ENCODE results near the gene GRIK5.

Gene GRIK5

GRCh38 chr19:42097461-42097860 is 27.5 kb upstream of the GRIK5 start:
- Mint-ChIP-seq H3K4me3 (no peak overlapping the region), H3K9me3 (no peaks in the 10 kb centered on the region), H3K27ac (no peak overlapping the region), H3K4me1 (no peaks in the 10 kb centered on the region), H3K27me3 (ENCODE audit: low read depth) (peaks cover 32% of the 10 kb centered on the region), H3K36me3 (ENCODE audit: low read depth) (no peaks in the 10 kb centered on the region)
- no peak for TF ChIP-seq CTCF (IDR thresholded peaks at IDR 0.05; ENCODE audit: unreplicated experiment in 3 of 3)

DNA sequence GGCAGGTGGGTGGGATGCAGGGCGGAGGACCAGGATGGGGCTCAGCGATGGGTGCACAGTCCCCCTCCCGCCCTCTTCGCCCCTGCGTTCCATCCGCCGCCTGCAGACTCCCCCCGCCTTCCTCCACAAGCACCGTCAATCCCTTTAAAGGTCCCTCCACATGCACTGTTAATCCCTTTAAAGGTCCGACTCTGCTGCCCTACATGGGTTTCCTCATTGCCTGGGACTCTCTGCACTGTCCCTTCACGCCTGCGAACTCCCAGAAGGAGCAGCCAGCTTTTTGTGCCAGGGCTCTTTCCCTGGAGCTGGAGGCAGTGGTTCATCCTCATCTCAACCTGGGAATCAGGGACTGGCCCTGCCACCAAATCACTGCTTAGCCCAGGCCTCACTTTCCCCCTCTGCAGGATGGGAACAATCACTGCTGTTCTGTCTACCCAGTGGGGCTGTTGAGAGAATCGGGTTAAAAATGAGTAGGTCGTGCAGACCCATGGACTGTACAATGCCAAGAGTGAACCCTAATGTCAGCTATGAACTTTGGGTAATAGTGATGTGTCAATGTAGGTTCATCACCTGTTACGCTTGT is 26.3 kb upstream of the GRIK5 start:
- no peak for TF ChIP-seq CTCF (IDR thresholded peaks at IDR 0.05; ENCODE audit: unreplicated experiment in 3 of 3)
- Mint-ChIP-seq H3K27ac (no peak overlapping the region), H3K9me3 (no peaks in the 10 kb centered on the region), H3K36me3 (ENCODE audit: low read depth) (no peaks in the 10 kb centered on the region), H3K27me3 (ENCODE audit: low read depth) (peaks cover 32% of the 10 kb centered on the region), H3K4me1 (no peaks in the 10 kb centered on the region), H3K4me3 (no peak overlapping the region)

DNA sequence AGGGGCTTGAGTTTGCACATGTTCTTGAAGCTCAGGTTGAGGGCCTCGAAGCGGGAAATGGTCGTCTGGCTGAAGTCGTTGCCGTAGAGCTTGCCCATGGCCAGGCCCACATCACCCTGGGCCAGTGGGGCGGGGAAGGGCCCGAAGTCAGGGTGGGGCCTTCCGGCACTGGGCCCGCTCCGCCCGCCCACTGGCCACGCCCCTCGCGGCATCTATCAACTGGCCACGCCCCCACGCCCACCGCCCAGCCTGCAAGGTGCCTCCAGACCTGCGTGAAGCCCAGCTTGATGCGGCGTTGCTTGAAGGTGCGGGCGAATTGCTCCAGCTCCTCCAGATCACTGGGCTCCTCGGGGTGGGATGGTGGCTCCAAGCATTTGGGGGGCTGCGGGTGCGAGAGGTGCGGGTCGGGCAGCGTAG is 25.8 kb upstream of the GRIK5 start:
- Mint-ChIP-seq H3K4me1 (no peaks in the 10 kb centered on the region), H3K36me3 (ENCODE audit: low read depth) (no peaks in the 10 kb centered on the region), H3K27me3 (ENCODE audit: low read depth) (peaks cover 32% of the 10 kb centered on the region), H3K27ac (no peak overlapping the region), H3K4me3 (no peak overlapping the region), H3K9me3 (no peaks in the 10 kb centered on the region)
- no peak for TF ChIP-seq CTCF (IDR thresholded peaks at IDR 0.05; ENCODE audit: unreplicated experiment in 3 of 3)

DNA sequence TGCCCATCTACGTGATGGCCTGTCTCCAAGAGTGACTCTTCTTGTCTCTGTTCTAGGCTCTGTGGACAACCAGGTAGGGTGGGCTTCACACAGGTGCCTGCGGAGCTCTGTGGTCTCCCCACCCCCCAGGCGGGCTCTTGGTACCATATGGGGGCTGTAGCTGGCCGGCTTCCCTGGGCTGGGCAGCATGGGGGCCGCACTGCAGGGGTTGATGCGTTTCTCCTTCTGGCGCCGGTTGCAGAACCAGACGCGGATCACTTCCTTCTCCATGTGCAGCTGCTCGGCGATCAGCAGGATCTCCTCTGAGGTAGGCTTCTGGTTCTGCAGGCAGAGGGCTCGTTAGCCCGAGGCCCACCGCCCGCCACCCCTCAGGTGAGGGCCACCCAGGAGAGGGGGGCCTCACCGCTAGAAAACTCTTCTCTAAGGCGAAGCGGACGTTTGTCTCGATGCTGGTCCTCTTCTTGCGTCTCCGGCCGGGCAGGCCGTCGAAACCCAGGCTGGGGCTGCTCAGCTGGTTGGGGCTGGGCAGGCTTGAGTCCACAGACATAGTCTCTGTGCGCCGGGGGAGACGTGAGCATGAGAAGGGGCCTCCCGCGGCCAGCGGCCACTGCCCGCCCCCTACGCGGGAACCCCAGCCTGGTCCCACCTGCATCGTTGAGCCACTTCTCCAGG is 25.3 kb upstream of the GRIK5 start:
- Mint-ChIP-seq H3K4me1 (no peaks in the 10 kb centered on the region), H3K9me3 (no peaks in the 10 kb centered on the region), H3K27me3 (ENCODE audit: low read depth) (peaks cover 32% of the 10 kb centered on the region), H3K27ac (no peak overlapping the region), H3K36me3 (ENCODE audit: low read depth) (no peaks in the 10 kb centered on the region), H3K4me3 (no peak overlapping the region)
- no peak for TF ChIP-seq CTCF (IDR thresholded peaks at IDR 0.05; ENCODE audit: unreplicated experiment in 3 of 3)

- H3K36me3 Mint-ChIP-seq (ENCODE audit: low read depth), result no peaks in the 10 kb centered on the region
- H3K9me3 Mint-ChIP-seq, result no peaks in the 10 kb centered on the region
- H3K4me1 Mint-ChIP-seq, result no peaks in the 10 kb centered on the region
- H3K27ac Mint-ChIP-seq, result no peak overlapping the region
- peaks cover 32% of the 10 kb centered on the region for H3K27me3 Mint-ChIP-seq (ENCODE audit: low read depth)
- no peak overlapping the region for H3K4me3 Mint-ChIP-seq
- no peak for TF ChIP-seq CTCF (IDR thresholded peaks at IDR 0.05; ENCODE audit: unreplicated experiment in 3 of 3)
These were observed 23.9 kb upstream of the GRIK5 start for GRCh38 chr19:42093926-42094325.

DNA sequence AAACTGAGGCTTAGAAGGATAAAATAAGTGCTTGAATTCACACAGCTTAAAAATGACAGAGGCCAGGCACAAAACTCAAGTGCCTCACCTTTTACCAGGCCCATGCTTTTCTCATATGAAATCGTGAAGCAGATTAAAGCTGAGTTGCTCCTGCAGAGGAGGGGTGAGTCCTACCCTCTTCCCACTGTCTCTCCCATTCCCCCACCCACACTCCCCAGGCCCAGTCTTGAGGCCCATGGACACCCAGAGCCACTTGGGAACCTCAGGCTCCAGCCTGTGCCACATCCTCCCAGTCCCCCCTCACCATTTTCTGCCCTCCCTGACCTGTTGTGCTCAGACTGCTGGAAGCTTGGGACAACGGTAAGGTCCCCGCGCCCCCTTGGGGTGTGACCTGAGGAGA is 23.5 kb upstream of the GRIK5 start:
- no peak overlapping the region for H3K4me3 Mint-ChIP-seq
- no peak for TF ChIP-seq CTCF (IDR thresholded peaks at IDR 0.05; ENCODE audit: unreplicated experiment in 3 of 3)
- H3K9me3 Mint-ChIP-seq, result no peaks in the 10 kb centered on the region
- no peaks in the 10 kb centered on the region for H3K36me3 Mint-ChIP-seq (ENCODE audit: low read depth)
- H3K27me3 Mint-ChIP-seq (ENCODE audit: low read depth), result peaks cover 32% of the 10 kb centered on the region
- H3K4me1 Mint-ChIP-seq, result no peaks in the 10 kb centered on the region
- no peak overlapping the region for H3K27ac Mint-ChIP-seq

Data from nephron (organoid).